ENCODE results near the gene ESRRG.

The ESRRG gene

GRCh38 chr1:216549796-216550195 is 173.4 kb downstream of the ESRRG start:
- no peaks in the 10 kb centered on the region for H3K79me2 ChIP-seq (ENCODE audit: insufficient read depth, low read length)
- H3K9ac ChIP-seq (ENCODE audit: low read depth, low read length, poor library complexity, severe bottlenecking) = no peak overlapping the region
- TF ChIP-seq EZH2phosphoT487 (IDR thresholded peaks at IDR 0.05; ENCODE audit: borderline replicate concordance) (no peak), CTCF (conservative IDR thresholded peaks at IDR 0.05; ENCODE audit: low read length) (no peak)
- H3K9me3 ChIP-seq (ENCODE audit: insufficient read depth, low read depth, low read length) = no peaks in the 10 kb centered on the region
- H4K20me1 ChIP-seq (ENCODE audit: insufficient read depth, low read length, poor library complexity, severe bottlenecking) = no peaks in the 10 kb centered on the region
- H3F3A ChIP-seq (ENCODE audit: low read depth) = no peaks in the 10 kb centered on the region
- no peaks in the 10 kb centered on the region for H3K27me3 ChIP-seq (ENCODE audit: insufficient read depth, low read length, poor library complexity, severe bottlenecking)
- H2AFZ ChIP-seq (ENCODE audit: low read length) = no peak overlapping the region
- no peaks in the 10 kb centered on the region for H3K4me1 ChIP-seq (ENCODE audit: insufficient read depth, low read length, poor library complexity, severe bottlenecking)
- no peak overlapping the region for H3K4me2 ChIP-seq (ENCODE audit: low read depth, low read length, poor library complexity, severe bottlenecking)
- no peaks in the 10 kb centered on the region for H3K9me2 ChIP-seq (replicated peaks; ENCODE audit: low read depth, low read length)
- H3K36me3 ChIP-seq (ENCODE audit: insufficient read depth, low read length) = no peaks in the 10 kb centered on the region
- no peak overlapping the region for H3K4me3 ChIP-seq (ENCODE audit: low read length, poor library complexity, severe bottlenecking)

GRCh38 chr1:216542741-216543140 is 180.5 kb downstream of the ESRRG start:
- H3K79me2 ChIP-seq (ENCODE audit: insufficient read depth, low read length) = no peaks in the 10 kb centered on the region
- H3K4me3 ChIP-seq (ENCODE audit: low read length, poor library complexity, severe bottlenecking) = no peak overlapping the region
- no peaks in the 10 kb centered on the region for H4K20me1 ChIP-seq (ENCODE audit: insufficient read depth, low read length, poor library complexity, severe bottlenecking)
- no peaks in the 10 kb centered on the region for H3K9me3 ChIP-seq (ENCODE audit: insufficient read depth, low read depth, low read length)
- no peak for TF ChIP-seq EZH2phosphoT487 (IDR thresholded peaks at IDR 0.05; ENCODE audit: borderline replicate concordance)
- no peak for TF ChIP-seq CTCF (conservative IDR thresholded peaks at IDR 0.05; ENCODE audit: low read length)
- no peaks in the 10 kb centered on the region for H3K4me1 ChIP-seq (ENCODE audit: insufficient read depth, low read length, poor library complexity, severe bottlenecking)
- no peak overlapping the region for H2AFZ ChIP-seq (ENCODE audit: low read length)
- H3K36me3 ChIP-seq (ENCODE audit: insufficient read depth, low read length) = no peaks in the 10 kb centered on the region
- H3F3A ChIP-seq (ENCODE audit: low read depth) = no peaks in the 10 kb centered on the region
- no peak overlapping the region for H3K9ac ChIP-seq (ENCODE audit: low read depth, low read length, poor library complexity, severe bottlenecking)
- no peaks in the 10 kb centered on the region for H3K27me3 ChIP-seq (ENCODE audit: insufficient read depth, low read length, poor library complexity, severe bottlenecking)
- no peaks in the 10 kb centered on the region for H3K9me2 ChIP-seq (replicated peaks; ENCODE audit: low read depth, low read length)
- no peak overlapping the region for H3K4me2 ChIP-seq (ENCODE audit: low read depth, low read length, poor library complexity, severe bottlenecking)

- H2AFZ ChIP-seq (ENCODE audit: low read length) = no peak overlapping the region
- H3K4me3 ChIP-seq (ENCODE audit: low read length, poor library complexity, severe bottlenecking) = no peak overlapping the region
- H3K9me3 ChIP-seq (ENCODE audit: insufficient read depth, low read depth, low read length) = no peaks in the 10 kb centered on the region
- no peaks in the 10 kb centered on the region for H3K79me2 ChIP-seq (ENCODE audit: insufficient read depth, low read length)
- no peak for TF ChIP-seq CTCF (conservative IDR thresholded peaks at IDR 0.05; ENCODE audit: low read length)
- TF ChIP-seq EZH2phosphoT487 (IDR thresholded peaks at IDR 0.05; ENCODE audit: borderline replicate concordance) = no peak
- no peaks in the 10 kb centered on the region for H3K36me3 ChIP-seq (ENCODE audit: insufficient read depth, low read length)
- no peaks in the 10 kb centered on the region for H4K20me1 ChIP-seq (ENCODE audit: insufficient read depth, low read length, poor library complexity, severe bottlenecking)
- H3F3A ChIP-seq (ENCODE audit: low read depth) = no peaks in the 10 kb centered on the region
- H3K9me2 ChIP-seq (replicated peaks; ENCODE audit: low read depth, low read length) = no peaks in the 10 kb centered on the region
- H3K27me3 ChIP-seq (ENCODE audit: insufficient read depth, low read length, poor library complexity, severe bottlenecking) = no peaks in the 10 kb centered on the region
- H3K9ac ChIP-seq (ENCODE audit: low read depth, low read length, poor library complexity, severe bottlenecking) = no peak overlapping the region
- no peak overlapping the region for H3K4me2 ChIP-seq (ENCODE audit: low read depth, low read length, poor library complexity, severe bottlenecking)
- no peaks in the 10 kb centered on the region for H3K4me1 ChIP-seq (ENCODE audit: insufficient read depth, low read length, poor library complexity, severe bottlenecking)
Measured at GRCh38 chr1:216542263-216542662, 181.0 kb downstream of the ESRRG start.

All from Loucy (cell line).